Activated gamma-delta T cell (primary cell): ENCODE results near the gene FNDC3B.

Experiments
- DNase-seq: peaks from one replicate; lab custom pipeline; 2025; lab: John Stamatoyannopoulos, UW

Gene FNDC3B

GRCh38 chr3:172310428-172310760 lies 271.0 kb downstream of the FNDC3B start:
- DNase-seq, result no peak

DNA sequence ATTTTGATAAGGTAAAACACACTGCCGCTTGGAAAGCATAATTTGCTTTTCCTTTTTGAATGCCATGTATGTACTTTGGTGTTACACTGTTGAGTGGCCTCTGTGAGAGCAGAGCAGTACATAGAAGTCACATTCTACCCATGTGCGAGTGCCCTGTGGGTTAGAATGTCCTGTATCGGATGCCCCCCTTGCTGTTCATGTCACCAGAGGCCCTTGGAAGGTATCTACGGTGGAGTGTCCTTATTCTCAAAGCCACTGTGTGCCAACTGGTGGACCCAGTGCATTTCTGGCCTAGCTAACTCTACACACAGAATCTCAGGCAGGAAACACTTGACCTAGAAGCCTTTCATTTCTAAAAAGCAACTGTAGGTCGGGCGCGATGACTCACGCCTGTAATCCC lies 271.8 kb downstream of the FNDC3B start:
- DNase-seq, result no peak

GRCh38 chr3:172312001-172312400 lies 272.6 kb downstream of the FNDC3B start:
- DNase-seq, result no peak

DNA sequence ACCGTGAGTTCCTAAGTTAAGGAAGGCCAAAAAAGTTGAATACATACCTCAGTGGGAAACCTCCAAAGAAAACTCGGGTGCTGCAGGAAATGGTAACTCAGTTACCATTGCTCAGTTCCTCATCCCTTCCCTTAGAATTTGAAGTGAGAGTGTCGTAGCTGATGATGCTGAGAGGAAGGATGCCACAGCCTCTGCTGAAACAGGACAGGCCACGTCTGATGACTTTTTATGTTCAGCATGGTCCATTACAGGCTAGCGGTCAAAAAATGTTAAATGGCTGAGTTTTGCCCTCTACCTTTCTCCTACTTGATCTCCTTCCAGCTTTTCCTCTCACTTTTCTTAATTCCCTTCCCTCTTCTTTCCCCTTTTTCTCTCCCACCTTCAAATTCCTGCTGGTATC lies 273.3 kb downstream of the FNDC3B start:
- no peak for DNase-seq

DNA sequence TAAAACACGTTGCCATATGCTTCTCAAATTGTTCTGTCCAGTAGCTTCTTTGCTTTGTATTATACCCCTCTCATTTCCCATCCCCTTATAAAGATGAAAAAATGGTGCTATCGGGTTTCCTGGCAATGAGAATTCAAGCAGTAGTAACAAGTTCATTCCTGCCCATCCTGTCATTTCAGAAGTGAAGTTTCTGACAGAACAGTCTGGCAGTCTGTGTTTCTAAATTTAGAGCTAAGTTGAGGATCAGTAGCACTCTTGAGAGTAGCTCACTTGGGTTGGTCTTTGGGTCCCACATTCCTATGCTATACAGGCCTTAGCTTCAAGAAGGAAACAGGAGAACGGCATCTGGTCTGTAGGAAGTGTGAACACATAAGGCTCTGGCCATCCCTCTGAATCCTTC lies 274.3 kb downstream of the FNDC3B start:
- no peak for DNase-seq

DNA sequence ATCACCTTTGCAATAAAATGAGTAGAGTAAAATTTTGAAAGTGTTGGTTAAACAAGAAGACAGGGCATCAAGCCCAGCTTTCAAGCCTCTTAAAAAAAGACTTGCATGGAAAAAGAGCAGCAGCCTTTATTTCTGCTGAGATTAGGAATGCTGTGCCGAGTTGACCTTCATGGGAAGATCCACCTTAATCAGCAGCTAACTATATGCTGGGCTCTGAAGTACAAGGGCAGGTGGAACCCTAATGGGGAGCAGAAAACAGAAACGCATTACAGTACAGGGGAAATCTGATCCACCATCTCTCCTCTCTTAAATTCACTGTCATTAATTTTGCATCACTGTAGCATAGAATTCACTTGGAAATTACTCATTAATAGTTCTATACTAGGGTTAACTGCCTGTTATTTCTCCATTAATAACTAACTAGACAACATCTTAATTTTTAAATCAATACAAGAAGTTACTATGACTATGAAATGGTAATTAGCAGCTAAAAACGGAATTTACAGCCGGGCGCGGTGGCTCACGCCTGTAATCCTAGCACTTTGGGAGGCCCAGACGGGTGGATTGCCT lies 275.3 kb downstream of the FNDC3B start:
- no peak for DNase-seq

DNA sequence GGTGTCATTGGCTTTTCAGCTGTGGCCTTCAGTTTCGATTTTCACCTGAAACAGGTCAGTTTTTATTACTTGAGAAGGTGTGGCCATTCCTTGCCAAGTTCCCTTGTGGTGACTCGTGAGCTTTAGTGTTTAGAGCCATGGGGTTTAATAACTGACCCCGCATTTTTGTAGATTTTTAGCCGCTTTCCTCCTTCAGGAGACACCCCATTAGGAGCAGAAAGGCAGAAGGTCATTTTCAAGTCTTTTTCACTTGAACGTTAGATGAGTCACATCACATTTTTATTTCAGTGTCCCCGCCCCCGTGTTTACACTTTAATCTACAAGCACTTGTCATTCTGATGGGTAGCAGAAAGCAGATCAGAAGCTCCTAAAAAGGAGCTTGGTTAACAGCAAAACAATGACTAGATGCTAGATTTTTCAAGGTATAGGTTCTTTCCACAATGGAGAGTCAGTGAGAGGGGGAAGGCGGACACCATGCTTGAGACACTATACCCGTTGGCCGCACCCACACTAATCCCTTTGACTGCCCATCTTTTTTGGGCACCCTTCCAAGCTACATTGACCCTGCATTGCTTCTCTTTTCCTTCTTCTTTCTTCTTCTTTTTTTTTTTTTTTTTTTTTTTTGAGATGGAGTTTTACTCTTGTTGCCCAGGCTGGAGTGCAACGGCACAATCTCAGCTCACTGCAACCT lies 276.2 kb downstream of the FNDC3B start:
- no peak for DNase-seq

- no peak for DNase-seq
These were observed 277.4 kb downstream of the FNDC3B start for GRCh38 chr3:172316758-172317157.

DNA sequence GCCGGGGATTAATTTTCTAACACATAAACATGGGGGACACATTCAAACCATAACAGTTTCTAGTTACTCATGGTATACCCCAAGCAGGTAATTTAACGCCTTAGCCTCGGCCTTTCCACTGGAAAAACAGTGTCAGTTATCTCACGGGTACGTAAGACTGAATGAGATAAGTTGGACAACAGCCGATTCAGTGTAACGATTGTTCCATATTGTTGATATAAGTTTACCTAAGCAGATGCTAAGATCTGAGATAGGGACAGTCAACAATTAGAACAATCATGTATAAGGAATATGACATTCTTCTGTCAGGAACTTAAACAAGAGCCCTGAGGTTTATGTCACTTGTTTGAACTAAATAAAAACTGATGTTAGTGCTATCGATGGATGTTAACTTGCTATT lies 278.1 kb downstream of the FNDC3B start:
- DNase-seq, result no peak

DNA sequence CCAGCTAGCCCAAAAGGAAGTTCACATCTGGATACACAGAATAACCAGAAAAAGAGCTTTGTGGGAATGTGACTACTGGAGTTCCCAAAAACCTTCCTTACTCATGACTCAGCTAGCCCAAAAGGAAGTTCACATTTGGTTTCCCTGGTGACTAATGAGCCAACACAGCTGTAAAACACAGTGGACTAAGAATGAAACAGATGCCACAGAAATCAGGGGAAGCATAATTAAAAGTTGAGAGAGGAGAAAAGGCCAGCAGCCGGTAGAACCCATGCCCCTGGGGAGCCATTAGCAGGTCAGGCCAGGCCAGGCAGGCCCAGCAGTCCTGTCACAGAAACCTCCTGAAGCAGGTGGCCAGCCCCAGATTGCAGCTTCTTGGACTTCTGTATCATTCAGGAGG lies 278.6 kb downstream of the FNDC3B start:
- DNase-seq, result no peak

DNA sequence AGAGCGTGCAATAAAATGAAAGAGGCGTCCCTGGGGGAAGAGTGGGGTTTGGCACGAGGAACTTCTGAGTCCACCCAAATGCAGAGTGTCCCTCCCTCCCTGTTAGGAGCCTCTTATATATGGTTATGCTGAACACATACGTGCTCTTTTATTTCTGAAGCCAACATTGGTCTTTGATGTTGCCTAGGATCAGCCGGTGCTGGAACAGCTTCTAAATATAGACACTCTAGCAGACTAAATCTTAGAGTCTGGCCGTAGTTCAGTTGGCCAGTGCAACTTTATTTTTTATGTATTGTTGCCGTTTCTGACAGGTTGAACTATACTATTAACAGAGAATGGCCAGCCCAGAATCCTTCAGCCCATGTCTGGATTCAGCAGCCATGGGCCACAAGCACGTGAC lies 280.2 kb downstream of the FNDC3B start:
- no peak for DNase-seq

DNA sequence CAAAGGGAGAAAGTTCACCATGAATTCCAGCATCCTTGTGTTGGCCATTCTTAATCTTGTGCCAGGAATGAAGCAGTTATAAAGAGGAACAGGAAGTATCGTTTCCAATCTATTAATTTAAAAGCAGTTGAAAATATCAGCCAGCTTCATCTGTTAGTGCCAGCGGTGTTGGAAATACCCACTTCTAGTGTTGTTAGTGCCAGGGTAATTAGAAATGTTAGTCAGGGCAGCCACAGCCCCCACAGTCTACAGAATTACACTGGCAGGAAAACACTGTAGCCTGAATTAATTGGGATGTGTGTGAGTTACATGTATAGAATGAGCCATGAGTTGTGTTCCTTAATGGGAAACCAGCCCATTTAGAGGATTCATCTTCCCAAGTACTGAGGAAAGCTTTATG lies 281.1 kb downstream of the FNDC3B start:
- no peak for DNase-seq

DNA sequence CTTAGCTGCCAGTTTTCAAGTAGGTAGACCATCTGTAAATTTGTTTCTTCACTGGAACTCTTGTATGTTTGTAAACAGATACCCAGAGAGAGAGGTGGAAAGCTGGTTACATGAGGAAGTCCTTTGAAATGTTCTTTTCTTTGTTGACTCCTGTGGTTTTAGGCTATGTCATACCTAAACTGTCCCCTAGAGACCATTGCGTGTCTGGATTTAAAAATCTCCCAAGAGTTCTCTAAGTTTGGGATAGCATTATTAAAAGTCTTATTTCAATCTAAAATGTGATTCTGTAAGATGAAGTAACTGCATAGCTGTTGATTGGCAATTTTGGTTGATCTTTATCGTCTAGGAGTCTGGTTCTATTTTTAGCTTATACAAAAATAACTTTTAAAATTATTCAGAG lies 281.7 kb downstream of the FNDC3B start:
- no peak for DNase-seq

- DNase-seq, result no peak
These were observed 284.7 kb downstream of the FNDC3B start for GRCh38 chr3:172323894-172324610.

- no peak for DNase-seq
These were observed 285.3 kb downstream of the FNDC3B start for GRCh38 chr3:172324611-172325203.

DNA sequence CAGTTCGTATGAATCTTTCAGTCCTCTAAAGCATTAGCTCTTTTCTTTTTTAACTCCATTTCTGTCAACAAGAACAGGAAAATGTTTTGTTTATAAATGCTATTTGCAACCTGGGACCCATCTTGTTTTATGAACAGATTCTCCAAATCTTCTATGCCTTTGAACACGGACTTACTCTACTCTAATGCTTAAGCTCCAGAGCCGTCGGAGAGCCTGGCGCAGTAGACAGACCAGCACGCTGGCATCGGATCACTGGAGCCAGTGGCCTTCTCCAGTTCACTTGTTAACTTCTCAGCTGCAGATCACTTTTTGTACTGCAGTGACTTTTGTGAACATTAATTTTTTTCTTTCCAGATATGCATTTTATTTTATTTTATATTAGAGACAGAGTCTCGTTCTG lies 286.1 kb downstream of the FNDC3B start:
- no peak for DNase-seq

DNA sequence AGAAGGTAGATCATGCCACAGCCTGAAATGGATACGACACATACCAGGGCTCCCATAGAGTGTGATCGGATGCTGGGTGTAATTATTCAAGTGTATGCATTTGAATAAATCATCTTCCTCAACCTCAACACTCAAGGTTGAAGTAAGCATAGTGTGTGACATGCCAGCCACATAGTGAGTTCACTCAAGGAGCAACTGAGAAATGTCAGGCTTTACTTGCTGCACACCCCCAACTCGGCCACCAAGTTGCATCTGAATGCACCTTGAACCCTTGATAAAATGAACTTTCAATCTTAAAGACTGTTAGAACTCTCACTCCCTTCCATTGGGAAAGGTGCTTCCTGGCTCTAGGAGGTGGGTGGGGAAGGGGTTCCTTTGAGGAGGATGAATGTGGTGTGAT lies 287.6 kb downstream of the FNDC3B start:
- DNase-seq, result no peak

GRCh38 chr3:172328282-172328681 lies 288.9 kb downstream of the FNDC3B start:
- no peak for DNase-seq

GRCh38 chr3:172329070-172329469 lies 289.7 kb downstream of the FNDC3B start:
- no peak for DNase-seq

DNA sequence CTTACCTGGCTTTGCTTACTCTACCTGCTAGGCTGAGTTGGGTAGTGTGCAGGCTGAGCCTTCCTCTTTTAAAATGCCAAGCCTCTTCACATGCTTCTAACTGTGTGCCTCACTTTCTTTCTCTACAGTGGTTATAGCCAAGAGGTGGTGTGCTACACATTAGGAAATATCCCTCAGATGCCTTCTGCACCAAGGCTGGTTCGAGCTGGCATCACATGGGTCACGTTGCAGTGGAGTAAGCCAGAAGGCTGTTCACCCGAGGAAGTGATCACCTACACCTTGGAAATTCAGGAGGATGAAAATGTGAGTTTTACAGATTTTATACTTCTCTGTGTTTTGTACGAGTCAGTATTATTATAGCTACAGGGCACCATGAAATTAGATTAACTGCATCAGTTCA lies 291.0 kb downstream of the FNDC3B start:
- no peak for DNase-seq

DNA sequence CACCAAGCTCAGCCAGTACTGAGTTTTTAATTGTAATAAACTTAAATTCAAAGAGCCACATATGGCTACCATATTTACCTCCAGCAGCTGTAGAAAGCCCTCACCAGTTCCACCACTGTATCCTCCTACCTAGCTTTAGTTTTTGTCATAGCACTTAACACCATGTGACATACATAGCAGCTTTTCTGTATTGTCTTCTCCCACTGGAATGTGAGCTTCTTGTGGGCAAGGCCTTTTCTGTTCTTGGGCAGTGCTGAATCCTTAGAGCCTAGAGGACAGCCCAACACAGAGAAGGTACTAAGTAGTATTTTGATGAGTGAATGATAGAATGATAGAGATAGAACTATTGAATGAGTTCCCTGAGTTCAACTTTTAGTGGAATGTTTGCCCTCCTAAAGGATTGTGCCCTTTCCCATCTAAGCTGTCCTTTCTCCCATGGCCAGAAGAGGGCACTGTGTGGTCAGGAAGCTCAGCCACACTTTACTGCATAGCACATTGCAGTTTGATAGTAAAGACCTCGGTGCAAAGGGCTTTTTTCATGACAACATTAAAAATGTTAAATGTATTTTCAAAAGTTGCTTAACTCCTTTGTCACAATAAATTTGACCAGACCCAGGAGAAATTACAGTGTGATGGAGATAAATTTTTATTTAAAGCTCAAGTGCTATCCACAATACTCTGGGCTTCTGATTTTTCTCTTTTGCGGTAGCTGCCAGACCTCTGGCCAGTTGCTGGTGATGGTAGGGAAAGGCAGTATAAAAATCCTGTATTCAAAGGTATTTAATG lies 293.1 kb downstream of the FNDC3B start:
- no peak for DNase-seq

- no peak for DNase-seq
These were observed 293.6 kb downstream of the FNDC3B start for GRCh38 chr3:172333042-172333377.
